Neural cell (in vitro differentiated cells): ENCODE results near the gene ATP10D.

Source experiments
- CTCF ChIP-seq: fragments of 450-650 bp; IDR thresholded peaks from 2 replicates; pipeline ENCODE4 v1.5.1; 2014; ENCODE audit warnings: antibody characterized with exemption, mild to moderate bottlenecking, moderate library complexity; ENCODE audit not compliant: poor library complexity, severe bottlenecking
- EP300 ChIP-seq: fragments of 450-650 bp; conservative IDR thresholded peaks from 2 replicates; pipeline ENCODE4 v1.6.1; 2014; ENCODE audit warnings: antibody characterized with exemption, mild to moderate bottlenecking, moderate library complexity; ENCODE audit not compliant: poor library complexity, severe bottlenecking
- EZH2 ChIP-seq: fragments of 200-600, 300-800 bp; shearing (Covaris generic), sonication (generic); IDR thresholded peaks from 2 replicates; pipeline ENCODE4 v1.6.1; 2014; ENCODE audit warnings: antibody characterized with exemption, low read length, borderline replicate concordance, mild to moderate bottlenecking; ENCODE audit not compliant: insufficient read depth, poor library complexity, severe bottlenecking
- POLR2AphosphoS5 ChIP-seq: IDR thresholded peaks from 2 replicates; pipeline ENCODE4 v1.6.1; 2012
- RAD21 ChIP-seq: fragments of 450-650 bp; conservative IDR thresholded peaks from 2 replicates; pipeline ENCODE4 v1.6.1; 2014; ENCODE audit warnings: antibody characterized with exemption, mild to moderate bottlenecking, moderate library complexity
- REST ChIP-seq: IDR thresholded peaks from 2 replicates; pipeline ENCODE4 v1.6.1; 2012; ENCODE audit warnings: borderline replicate concordance
- SMC3 ChIP-seq: fragments of 450-650 bp; conservative IDR thresholded peaks from 2 replicates; pipeline ENCODE4 v1.6.1; 2014; ENCODE audit warnings: antibody characterized with exemption, mild to moderate bottlenecking, moderate library complexity; ENCODE audit not compliant: poor library complexity
- TAF1 ChIP-seq: IDR thresholded peaks from 2 replicates; pipeline ENCODE4 v1.6.1; 2012; ENCODE audit warnings: low read depth

- TF ChIP-seq POLR2AphosphoS5 (no peak), EP300 (no peak), EZH2 (no peak), CTCF (no peak), RAD21 (no peak), SMC3 (no peak), TAF1 (no peak), REST (no peak)
These were observed 139.0 kb downstream of the ATP10D start for GRCh38 chr4:47624031-47624441.
